AG10803 (cell line): ENCODE measurements around the gene PKP2.
"Not testable (repeated sequence)": the region's sequence is repeated elsewhere in the genome, so short reads cannot be mapped to it uniquely, and the experiment has no call there.

Experiments used
- DNase-seq: peaks from one replicate; pipeline ENCODE4 v3.0.0; 2010; ENCODE audit warnings: low read depth
- H3K4me3 ChIP-seq: 2 replicates; pipeline ENCODE4 v1.5.1; 2011; ENCODE audit warnings: mild to moderate bottlenecking, low read length, control low read depth
- TF ChIP-seq, protein P1 (sequence below): conservative IDR thresholded peaks from 2 replicates; pipeline ENCODE4 v1.5.1; 2011; ENCODE audit warnings: mild to moderate bottlenecking, low read length, control low read depth, inconsistent platforms

Gene PKP2

DNA sequence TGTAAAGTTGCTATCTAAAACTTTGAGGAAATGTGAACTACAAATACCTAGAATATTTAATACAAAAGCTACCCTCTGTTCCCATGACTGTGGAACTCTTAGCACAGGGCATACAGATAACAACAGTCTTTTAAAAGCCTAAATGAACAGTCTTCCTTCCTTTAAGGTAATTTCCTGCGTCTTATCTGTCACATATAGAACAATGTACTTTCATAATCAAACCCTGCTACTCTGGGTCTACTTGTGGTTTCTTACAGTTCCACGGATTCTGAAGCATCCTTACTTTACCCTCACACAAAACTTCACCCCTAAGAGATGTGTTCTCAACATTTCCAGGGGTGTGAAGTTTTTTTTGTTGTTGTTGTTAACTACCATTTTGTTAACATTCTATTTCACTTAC lies 5.1 kb downstream of the PKP2 start:
- H3K4me3 ChIP-seq, result no peak overlapping the region
- DNase-seq, result no peak
- TF ChIP-seq, protein P1, sequence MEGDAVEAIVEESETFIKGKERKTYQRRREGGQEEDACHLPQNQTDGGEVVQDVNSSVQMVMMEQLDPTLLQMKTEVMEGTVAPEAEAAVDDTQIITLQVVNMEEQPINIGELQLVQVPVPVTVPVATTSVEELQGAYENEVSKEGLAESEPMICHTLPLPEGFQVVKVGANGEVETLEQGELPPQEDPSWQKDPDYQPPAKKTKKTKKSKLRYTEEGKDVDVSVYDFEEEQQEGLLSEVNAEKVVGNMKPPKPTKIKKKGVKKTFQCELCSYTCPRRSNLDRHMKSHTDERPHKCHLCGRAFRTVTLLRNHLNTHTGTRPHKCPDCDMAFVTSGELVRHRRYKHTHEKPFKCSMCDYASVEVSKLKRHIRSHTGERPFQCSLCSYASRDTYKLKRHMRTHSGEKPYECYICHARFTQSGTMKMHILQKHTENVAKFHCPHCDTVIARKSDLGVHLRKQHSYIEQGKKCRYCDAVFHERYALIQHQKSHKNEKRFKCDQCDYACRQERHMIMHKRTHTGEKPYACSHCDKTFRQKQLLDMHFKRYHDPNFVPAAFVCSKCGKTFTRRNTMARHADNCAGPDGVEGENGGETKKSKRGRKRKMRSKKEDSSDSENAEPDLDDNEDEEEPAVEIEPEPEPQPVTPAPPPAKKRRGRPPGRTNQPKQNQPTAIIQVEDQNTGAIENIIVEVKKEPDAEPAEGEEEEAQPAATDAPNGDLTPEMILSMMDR, result no peak

DNA sequence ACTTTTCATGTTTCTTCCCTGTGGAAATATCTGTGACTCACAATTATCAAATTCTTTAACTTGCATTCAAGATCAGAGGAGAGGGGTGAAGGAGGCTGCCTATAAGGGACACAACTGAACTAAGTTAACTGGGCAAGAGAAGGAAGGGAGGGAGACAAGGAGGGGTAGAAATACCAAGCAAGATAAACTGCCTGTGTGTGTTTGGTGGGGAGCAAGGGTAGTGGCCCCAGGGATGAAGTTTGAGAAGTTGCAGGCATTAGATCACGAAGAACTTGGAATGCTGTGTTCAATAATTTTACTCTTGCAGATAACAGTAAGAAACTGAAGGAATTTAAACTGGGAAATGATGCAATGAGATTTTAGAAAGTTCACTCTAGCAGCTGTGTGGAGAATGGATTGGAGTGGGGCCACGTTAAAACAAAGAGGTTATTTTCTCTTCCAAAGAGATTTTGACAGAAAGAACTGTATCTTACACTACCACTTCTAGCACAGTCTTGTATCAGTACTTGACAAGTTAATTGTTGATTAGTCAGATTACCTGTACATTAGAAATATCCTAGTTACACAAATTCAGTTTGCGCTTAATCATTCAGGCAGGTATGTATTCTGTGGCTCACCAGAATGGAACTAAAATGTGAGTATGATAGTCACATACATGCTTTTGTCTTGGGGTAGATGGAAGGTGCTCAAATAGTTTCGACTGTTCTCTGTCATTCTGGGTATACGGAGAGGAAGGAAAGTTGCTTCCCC lies 7.4 kb downstream of the PKP2 start:
- TF ChIP-seq, protein P1, result no peak
- H3K4me3 ChIP-seq, result no peak overlapping the region

DNA sequence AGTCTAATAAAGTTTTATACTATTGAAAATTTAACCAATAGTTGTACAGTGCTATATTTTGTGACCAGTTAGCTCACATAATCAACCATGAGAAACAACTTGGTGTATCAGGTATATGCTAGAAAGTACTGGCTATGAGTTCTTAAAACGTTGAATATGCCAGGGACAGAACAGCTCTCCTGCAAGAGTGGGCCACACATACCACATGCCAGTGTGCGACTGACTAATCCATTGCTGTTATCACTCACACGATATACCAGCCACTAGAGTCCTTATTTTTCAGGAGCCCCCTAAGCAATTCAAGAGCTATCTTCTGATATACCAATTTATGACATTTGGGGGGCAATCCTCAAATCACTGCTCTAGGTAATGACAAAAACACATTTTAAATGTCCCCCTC lies 9.5 kb downstream of the PKP2 start:
- no peak overlapping the region for H3K4me3 ChIP-seq
- TF ChIP-seq, protein P1, result no peak
- no peak for DNase-seq

More for the DNA sequence above, 7.4 kb downstream of the PKP2 start:
- no peak for DNase-seq

DNA sequence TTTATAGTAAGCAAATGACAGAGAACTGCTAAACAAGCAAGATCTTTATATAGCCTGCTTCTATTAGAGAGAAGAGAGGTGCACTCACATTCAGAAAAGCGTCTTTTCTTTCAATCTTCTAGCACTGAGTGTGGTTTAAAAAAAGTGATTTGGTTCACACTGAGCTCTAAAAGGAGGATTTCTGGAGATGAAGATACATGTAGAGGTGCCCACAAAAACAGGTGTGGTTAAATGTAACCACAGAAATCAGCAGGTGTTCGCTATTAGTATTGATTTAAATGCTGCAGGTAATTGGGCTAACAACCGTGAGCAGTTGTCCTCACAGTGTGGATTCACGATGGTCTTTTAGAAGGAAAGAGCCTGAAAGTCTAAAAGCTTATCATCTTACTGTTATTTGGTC lies 10.7 kb downstream of the PKP2 start:
- DNase-seq, result no peak
- TF ChIP-seq, protein P1, result no peak

DNA sequence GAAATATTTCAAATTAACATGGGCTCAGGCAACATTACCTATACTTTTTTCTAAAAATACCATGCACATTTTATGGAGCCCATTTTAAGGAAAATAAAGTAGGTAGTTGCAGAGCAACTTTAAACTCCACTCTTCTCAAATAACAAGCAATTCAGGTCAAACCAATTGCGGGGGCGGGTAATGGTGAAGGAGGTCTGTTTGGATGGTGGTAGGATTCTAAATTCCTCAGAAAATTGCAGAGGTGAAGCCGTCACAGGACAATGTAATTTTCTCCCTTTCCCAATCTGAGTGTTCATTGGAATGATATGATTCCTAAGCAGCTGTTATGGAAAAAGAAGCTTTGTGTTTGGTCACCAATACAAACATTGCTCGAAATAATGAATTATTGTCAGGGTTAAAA lies 11.6 kb downstream of the PKP2 start:
- H3K4me3 ChIP-seq, result no peak overlapping the region
- DNase-seq, result no peak
- TF ChIP-seq, protein P1, result no peak

More for the DNA sequence above, 10.7 kb downstream of the PKP2 start:
- no peak overlapping the region for H3K4me3 ChIP-seq

DNA sequence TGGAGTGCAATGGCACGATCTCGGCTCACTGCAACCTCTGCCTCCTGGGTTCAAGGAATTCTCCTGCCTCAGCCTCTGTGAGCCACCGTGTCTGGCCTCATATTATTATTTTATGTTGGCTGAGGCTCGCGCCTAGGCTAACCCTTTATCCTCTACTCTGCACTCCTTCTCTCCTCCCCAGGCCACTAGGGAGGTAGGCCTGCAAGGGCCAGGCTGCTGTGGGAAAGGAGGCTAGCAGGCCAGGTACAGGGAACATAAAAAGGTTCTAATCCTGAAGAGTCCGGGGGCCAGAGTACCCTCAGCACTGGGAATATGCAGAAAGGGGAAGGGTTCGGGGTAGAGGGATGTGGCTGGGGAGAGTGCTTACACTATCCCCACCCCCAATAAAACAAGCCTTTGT lies 14.9 kb downstream of the PKP2 start:
- no peak for DNase-seq
- no peak overlapping the region for H3K4me3 ChIP-seq
- TF ChIP-seq, protein P1, result no peak

DNA sequence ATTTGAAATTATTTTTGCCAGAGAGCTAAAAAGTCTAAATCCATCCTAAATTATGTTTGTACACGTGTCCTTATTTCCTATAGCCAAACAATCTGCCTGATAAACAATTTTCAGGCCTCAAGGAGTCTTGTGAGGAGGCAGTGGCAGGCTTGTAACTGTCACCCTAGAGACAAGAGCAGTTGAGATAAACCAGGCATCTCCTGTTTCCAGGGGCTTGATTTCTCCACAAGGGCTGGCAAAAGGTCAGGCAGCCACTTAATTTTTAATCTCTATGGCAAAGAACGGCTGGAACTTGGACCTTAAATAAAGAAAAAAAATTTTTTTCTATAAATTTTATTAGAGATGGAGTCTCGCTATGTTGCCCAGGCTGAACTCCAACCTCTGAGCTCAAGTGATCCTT lies 15.5 kb downstream of the PKP2 start:
- no peak overlapping the region for H3K4me3 ChIP-seq
- DNase-seq, result no peak
- TF ChIP-seq, protein P1, result no peak

DNA sequence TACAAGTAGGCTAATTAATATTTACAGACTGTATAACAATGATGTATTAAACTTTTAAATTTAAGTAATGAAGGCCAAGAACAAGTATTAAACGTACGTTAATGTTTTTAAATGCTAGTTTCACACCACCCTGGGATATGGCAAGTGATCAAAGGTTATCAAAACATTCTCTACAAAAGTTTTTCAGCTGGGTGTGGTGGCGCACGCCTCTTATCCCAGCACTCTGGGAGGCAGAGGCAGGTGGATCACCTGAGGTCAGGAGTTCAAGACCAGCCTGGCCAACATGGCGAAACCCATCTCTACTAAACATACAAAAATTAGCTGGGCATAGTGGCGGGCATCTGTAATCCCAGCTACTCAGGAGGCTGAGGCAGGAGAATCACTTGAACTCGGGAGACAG lies 17.5 kb downstream of the PKP2 start:
- DNase-seq, H3K4me3 ChIP-seq: not testable (repeated sequence)
